ENCODE results near the gene EML5. TPM values are rescaled to one million over a fixed set of nuclear protein-coding genes. Genes with fewer than 3 reads are reported as not detected.

The EML5 gene
- polyA plus RNA-seq (2014; cell fraction: cytosol; rRNA removed) = 84.1 and 113 TPM in 2 replicates
- 300 and 397 TPM in 2 replicates for polyA plus RNA-seq (2014; cell fraction: nucleus; rRNA removed)

- DNase-seq (ENCODE audit: low spot score) = peak; percentile 86
Measured at GRCh38 chr14:88792473-88793258, at the start of gene EML5. Gene EML5, minus strand, starts transcription at chr14:88792953. Its CDS starts 450 bp downstream, at chr14:88792503.

GRCh38 chr14:88842414-88842813, 49.7 kb upstream of the EML5 start:
- DNase-seq (ENCODE audit: low spot score) = no peak

DNA sequence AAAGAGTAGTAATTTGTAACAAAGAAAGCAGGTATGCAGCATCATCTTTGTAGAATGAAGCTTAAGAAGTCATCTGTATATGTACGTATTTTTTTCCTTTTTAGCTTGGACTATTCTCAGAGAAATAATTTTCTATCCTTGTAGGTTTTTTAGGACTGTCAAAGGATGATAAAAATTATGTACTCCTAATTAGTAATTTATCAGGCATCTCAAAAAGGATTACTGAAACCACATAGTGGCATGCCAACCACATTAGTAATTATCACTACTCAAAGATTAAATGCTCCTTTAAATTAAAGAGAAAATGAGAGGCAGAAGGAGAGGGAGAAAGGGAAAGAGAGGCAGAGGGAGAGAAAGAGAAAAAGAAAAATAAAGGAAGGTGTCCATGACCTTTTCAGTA, 49.0 kb upstream of the EML5 start:
- DNase-seq (ENCODE audit: low spot score) = no peak

- DNase-seq (ENCODE audit: low spot score) = no peak
Measured at GRCh38 chr14:88840926-88841325, 48.2 kb upstream of the EML5 start.

DNA sequence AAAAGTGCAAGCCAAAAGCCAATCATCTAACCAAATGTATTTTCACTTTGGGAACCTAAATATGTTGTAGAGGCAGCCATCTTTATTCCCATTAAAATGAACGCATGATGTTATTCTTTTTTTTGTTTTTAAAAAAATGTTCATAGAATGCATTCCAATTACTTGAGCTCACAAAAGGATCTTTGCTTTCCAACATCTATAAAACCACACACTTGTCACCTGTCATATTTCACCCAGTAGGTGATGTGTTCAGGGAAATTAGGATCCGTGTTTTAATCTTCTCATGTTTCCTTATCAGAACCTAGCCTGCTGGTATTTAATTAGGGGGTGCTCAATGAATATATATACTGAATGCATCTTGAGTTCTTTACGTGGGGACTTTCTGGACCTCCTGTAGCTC, 45.3 kb upstream of the EML5 start:
- no peak for DNase-seq (ENCODE audit: low spot score)

DNA sequence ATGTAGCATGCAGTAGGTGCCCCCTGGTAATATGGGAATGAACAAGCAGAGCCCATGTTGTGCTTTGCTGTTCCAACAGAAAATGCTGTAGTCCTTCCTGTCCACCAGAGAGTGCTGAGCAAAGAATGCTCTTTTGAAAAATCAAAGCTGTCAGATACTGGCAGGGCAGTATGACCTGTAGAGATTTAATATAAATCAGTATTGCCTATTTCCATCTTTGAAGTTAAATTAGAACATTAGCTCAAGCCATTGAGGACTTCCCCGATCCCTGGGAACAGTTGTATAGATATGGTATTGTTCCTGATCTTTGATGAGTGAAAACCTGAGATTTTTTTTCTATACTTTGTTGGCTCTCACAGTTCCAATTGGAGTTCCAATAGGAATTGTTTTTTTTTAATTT, 44.7 kb upstream of the EML5 start:
- DNase-seq (ENCODE audit: low spot score) = no peak

DNA sequence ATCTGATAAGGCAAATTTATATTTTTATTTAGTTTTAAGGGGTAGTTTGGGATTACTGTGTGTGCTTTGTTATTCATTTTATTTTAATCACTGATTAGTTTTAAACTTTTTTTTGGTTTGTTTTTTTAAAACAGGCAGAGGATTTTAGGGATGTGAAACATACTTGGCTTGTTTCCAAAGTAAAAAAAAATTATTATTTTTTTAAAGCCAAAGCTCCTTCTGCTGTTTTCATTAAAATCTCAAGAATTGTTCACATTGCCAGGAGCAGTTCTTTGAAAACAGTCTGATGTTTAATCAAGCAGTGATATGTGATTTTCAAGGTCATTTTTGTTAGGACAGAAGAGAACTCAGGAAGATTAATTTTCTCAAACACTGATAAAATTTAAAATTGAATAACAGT, 42.9 kb upstream of the EML5 start:
- DNase-seq (ENCODE audit: low spot score) = no peak

DNA sequence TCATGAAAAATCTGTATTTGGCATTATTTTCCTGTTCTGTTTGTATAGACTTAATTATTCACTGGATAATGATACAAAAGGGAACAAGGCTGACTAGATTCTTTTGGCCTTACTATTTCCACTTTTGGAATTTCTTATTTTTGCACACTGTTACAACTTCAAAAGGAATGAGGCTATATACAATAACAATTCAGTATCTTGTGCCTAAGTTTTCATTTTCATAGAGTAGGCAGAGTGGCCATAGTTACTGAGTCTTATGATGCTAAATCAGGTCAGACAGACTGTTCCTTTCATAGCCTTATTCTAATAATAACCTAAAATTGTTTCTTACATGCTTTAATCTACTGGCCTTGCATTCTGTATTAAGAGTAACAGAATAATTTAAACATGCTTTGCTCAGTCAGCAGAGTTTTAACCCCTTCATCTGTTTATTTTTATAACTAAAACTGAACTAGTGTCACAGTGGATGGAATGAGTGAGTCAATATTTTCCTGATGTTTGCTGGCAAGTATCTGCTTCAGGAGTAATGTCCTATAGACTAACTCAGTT, 42.2 kb upstream of the EML5 start:
- no peak for DNase-seq (ENCODE audit: low spot score)

- no peak for DNase-seq (ENCODE audit: low spot score)
Measured at GRCh38 chr14:88831284-88831683, 38.5 kb upstream of the EML5 start.

GRCh38 chr14:88829685-88830302, 37.0 kb upstream of the EML5 start:
- peak; percentile 57 for DNase-seq (ENCODE audit: low spot score)

GRCh38 chr14:88829188-88829587, 36.4 kb upstream of the EML5 start:
- no peak for DNase-seq (ENCODE audit: low spot score)

- peak; percentile 56 for DNase-seq (ENCODE audit: low spot score)
Measured at GRCh38 chr14:88825503-88825902, 32.8 kb upstream of the EML5 start.

DNA sequence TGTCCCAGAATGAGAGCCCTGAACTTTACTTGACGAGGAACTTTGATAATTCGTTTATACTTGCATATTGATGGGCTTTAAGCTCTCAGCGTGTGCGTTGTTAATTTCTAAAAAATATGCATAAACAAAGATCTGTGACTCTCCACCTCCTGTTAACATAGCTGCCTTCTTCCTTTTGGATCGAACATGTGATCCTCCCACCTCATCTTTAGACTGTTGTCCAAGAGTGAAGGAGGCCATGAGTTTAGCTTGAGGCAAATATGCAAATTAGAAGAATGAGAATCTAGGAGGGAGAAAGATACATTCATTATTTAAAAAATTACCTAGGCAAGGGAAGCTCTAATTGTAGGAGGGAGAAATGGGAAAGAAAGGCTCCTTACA, 32.3 kb upstream of the EML5 start:
- DNase-seq (ENCODE audit: low spot score) = no peak

DNA sequence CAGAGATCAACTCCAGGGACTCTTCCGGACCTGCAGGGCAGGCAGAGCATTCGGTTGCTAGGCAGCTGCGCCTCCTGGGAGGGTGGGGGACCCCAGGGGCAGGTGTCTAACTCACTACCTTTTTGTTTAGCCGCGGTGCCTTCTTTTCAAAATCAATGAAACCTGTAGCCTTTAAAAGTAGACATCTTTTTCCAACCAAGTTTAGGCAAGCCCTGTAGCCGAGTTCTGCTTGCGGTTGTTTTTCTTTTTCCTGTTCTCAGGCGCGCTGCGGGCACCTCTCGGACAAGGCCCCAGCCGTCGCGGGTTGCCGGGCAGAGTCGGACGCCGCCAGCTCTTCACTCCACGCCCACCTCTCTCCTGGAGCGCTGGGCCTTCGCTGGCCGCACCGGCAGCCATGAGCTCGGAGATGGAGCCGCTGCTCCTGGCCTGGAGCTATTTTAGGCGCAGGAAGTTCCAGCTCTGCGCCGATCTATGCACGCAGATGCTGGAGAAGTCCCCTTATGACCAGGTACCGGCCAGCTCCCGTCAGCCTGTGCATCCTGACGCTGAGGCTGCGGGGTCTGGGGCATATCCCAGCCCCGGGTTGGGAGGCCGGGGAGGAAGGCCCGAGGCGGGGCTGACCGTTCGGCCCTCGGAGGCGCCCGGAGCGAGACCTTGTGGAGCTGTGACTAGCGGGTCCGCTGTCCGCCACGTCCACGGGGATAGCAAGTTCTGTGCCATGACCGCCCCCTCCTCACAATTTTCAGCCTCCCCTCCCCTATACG, 31.7 kb upstream of the EML5 start, which contains the start of gene TTC8:
TTC8 (plus strand) TSS at position 338 of the 764 bp plus-strand sequence; CDS start at position 395, 57 bp downstream.
- DNase-seq (ENCODE audit: low spot score) = peak; percentile 92

DNA sequence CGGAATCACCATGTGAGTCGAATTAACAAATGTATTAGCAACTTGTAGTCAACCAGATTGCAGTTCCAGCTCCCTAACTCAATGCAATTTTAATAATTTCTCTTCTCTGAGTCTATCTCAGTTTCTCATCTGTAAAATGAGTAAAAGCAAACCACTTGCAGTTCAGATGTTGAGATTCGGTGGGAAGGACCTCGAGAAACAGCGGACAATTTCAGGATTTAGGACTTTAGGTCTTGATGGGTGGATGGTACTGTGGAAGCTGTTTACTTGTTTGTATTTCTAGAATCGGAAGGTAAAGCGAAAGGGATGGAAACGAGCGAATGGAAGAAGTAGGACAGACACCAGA, 31.2 kb upstream of the EML5 start:
- DNase-seq (ENCODE audit: low spot score) = no peak

GRCh38 chr14:88821888-88822287, 29.1 kb upstream of the EML5 start:
- DNase-seq (ENCODE audit: low spot score) = no peak

DNA sequence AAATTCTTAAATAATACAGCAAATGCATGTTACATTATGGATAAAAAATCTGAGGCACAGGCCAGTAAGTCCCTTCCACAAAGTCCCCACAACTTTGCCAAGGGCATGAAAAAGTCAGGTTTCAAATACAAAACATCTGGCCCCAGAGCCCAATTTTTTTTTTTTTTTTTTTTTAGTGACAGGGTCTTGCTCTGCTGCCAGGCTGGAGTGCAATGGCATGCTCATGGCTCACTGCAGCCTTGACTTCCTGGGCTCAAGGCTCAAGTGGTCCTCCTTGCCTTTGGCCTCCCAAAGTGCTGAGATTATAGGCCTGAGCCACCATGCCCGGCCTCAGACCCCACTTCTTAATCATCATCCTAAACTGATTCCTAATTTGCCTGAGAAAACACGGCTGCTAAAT, 28.6 kb upstream of the EML5 start:
- peak; percentile 63 for DNase-seq (ENCODE audit: low spot score)

GRCh38 chr14:88819674-88820073, 26.9 kb upstream of the EML5 start:
- peak; percentile 72 for DNase-seq (ENCODE audit: low spot score)

DNA sequence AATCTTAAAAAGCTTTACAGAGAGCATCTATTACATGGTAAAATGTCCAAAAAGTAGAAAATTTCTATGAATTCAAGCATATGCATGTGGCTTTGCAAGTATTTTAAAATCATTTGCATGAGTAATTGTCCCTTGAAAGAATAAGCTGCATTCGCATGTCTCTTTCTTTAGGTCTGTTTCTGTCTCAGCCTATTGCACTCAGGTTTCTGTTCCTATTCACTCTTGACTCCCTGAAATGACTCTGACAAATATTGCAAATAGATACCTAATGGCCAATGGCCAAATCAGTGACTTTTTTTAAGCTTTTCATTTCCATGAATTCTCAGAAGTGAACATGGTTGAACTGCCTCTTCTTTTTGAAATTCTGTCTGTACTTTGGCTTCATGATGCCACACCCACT, 25.3 kb upstream of the EML5 start:
- DNase-seq (ENCODE audit: low spot score) = no peak

DNA sequence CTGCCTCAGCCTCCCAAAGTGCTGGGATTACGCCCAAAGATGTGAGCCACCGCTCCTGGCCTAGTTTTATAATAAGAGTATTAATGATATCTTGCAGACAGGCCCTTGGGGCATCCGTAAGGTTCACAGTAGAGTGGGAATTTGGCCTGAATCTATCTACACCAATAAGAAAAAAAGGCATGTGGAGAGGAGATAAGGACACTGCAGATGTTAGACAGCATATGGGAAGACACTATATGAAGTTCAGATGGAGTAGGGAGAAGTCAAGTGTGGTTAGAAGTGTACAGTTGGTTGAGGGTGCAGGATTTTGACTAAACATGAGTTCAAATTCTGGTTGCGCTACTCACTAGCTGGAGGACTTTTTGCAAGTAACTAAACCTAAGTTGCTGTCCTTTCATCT, 23.2 kb upstream of the EML5 start:
- no peak for DNase-seq (ENCODE audit: low spot score)

DNA sequence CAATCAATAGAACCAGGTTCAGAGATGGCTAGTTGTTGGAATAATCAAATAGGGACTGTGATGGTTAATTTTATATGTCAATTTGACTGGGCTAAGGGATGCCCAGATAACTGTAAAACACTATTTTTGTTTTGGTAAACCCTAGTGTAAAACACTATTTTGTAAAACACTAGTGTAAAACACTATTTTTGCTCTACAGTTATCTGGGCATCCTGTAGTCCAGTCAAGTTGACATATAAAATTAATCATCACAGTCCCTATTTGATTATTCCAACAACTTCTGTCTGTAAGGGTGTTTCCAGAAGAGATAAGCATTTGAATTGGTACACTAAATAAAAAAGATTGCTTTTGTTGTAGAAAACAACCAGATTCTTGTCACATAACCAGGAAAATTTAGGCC, 15.6 kb upstream of the EML5 start:
- DNase-seq (ENCODE audit: low spot score) = no peak

GRCh38 chr14:88804477-88804876, 11.7 kb upstream of the EML5 start:
- no peak for DNase-seq (ENCODE audit: low spot score)
